ENCODE results near the gene PTPRH. TPM values are rescaled to one million over a fixed set of nuclear protein-coding genes. Genes with fewer than 3 reads are reported as not detected.

Gene PTPRH
- total and polyA plus RNA-seq, 9 of the 15 experiments (the other 6 are each of a cell fraction or from before 2014, with no cell fraction given): 0.87 to 34.3 (median 22.7) TPM

GRCh38 chr19:55178781-55179599 is 30.3 kb downstream of the PTPRH start (continued):
- TF ChIP-seq RERE (CRISPR knock-in tag; IDR thresholded peaks at IDR 0.05; ENCODE audit: borderline replicate concordance) (no peak), MCM3 (IDR thresholded peaks at IDR 0.05) (no peak), IFI16 (CRISPR knock-in tag; IDR thresholded peaks at IDR 0.05) (no peak), ZBTB40 (IDR thresholded peaks at IDR 0.05) (peak; percentile 73), ZBTB40 (CRISPR knock-in tag; IDR thresholded peaks at IDR 0.05) (no peak), PYGO2 (tag; IDR thresholded peaks at IDR 0.05) (no peak), ZNF449 (CRISPR knock-in tag; IDR thresholded peaks at IDR 0.05) (no peak), ELK3 (CRISPR knock-in tag; IDR thresholded peaks at IDR 0.05) (no peak), ZNF134 (CRISPR knock-in tag; conservative IDR thresholded peaks at IDR 0.05) (no peak), ZNF174 (CRISPR knock-in tag; IDR thresholded peaks at IDR 0.05) (no peak)

Data from K562 (cell line).